WERI-Rb-1 (cell line): ENCODE results near the gene LITAF.

Source experiments
- DNase-seq: peaks from one replicate; pipeline ENCODE4 v3.0.0-alpha.2; 2020
- H3K27ac ChIP-seq: fragments of 250-450 bp; sonication (Bioruptor Pico); 2 replicates; pipeline ENCODE4 v1.5.1; 2020; ENCODE audit warnings: mild to moderate bottlenecking, moderate library complexity
- H3K27me3 ChIP-seq: fragments of 250-450 bp; sonication (Bioruptor Pico); 2 replicates; pipeline ENCODE4 v1.5.1; 2021; ENCODE audit warnings: mild to moderate bottlenecking, low read depth, moderate library complexity; ENCODE audit not compliant: insufficient read depth, severe bottlenecking
- H3K36me3 ChIP-seq: fragments of 250-450 bp; sonication (Bioruptor Pico); 2 replicates; pipeline ENCODE4 v1.5.1; 2020; ENCODE audit warnings: mild to moderate bottlenecking, moderate library complexity
- H3K4me3 ChIP-seq: 2 replicates; pipeline ENCODE4 v1.5.1; 2011; ENCODE audit warnings: low read depth, mild to moderate bottlenecking, control low read depth, low read length
- H3K9me3 ChIP-seq: fragments of 250-450 bp; sonication (Bioruptor Pico); 2 replicates; pipeline ENCODE4 v1.5.1; 2021; ENCODE audit warnings: mild to moderate bottlenecking, moderate library complexity; ENCODE audit not compliant: severe bottlenecking
- TF ChIP-seq, protein P1 (sequence below): IDR thresholded peaks from 2 replicates; pipeline ENCODE4 v1.5.1; 2011; ENCODE audit warnings: low read depth, mild to moderate bottlenecking, control low read depth, inconsistent platforms, low read length

Gene LITAF

DNA sequence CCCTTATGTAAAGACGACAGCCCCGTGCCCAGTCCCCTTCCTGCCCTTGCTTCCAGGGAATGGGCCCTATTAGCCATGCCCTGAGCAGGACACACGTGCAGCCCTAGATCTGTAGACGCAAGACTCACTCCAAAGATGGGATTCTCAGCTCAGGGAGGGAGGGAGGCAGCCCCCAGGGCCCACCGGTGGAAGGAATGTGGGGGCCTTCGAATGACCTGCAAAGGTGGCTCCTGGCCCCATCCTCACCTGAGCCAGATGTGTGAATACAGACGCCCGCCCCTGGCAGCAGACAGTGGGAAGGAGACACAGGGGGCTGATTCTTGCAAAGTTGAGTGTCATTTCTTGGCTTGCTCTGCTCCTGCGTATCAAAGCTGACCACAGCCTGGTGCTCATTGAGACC lies 47.8 kb downstream of the LITAF start:
- H3K27me3 ChIP-seq = no peaks in the 10 kb centered on the region
- no peaks in the 10 kb centered on the region for H3K9me3 ChIP-seq
- no peak overlapping the region for H3K27ac ChIP-seq
- no peak overlapping the region for H3K4me3 ChIP-seq
- H3K36me3 ChIP-seq = no peaks in the 10 kb centered on the region
- TF ChIP-seq, protein P1, sequence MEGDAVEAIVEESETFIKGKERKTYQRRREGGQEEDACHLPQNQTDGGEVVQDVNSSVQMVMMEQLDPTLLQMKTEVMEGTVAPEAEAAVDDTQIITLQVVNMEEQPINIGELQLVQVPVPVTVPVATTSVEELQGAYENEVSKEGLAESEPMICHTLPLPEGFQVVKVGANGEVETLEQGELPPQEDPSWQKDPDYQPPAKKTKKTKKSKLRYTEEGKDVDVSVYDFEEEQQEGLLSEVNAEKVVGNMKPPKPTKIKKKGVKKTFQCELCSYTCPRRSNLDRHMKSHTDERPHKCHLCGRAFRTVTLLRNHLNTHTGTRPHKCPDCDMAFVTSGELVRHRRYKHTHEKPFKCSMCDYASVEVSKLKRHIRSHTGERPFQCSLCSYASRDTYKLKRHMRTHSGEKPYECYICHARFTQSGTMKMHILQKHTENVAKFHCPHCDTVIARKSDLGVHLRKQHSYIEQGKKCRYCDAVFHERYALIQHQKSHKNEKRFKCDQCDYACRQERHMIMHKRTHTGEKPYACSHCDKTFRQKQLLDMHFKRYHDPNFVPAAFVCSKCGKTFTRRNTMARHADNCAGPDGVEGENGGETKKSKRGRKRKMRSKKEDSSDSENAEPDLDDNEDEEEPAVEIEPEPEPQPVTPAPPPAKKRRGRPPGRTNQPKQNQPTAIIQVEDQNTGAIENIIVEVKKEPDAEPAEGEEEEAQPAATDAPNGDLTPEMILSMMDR = no peak
- no peak for DNase-seq

DNA sequence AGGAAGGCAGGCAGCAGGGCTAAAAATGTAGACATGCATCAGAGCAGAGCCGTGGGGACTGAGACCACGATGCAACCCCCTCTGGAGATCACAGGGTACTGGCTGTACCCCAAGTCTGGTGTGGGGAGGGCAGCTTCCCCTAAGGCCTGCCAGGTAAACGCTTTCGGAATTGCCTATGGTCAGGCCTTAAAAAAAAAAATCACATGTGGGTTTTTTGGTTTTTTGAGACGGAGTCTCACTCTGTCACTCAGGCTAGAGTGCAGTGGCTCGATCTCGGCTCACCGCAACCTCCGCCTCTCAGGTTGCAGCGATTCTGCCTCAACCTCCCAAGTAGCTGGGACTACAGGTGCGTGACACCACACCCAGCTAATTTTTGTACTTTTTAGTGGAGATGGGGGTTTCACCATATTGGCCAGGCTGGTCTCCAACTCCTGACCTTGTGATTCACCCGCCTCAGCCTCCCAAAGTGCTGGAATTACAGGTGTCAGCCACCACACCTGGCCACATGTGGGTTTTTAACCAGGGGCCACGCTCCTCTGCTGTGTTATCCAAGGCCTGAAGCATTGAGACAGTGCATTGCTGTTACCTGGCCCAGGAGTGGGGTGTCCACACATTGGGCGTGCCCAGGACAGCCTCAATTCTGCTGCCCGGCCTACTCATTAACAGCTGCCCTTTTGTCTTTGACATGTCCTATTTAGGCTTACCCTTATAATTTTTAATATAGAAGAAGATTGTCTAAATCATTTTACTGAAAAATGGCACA lies 50.4 kb downstream of the LITAF start:
- no peak for DNase-seq
- H3K4me3 ChIP-seq = no peak overlapping the region
- H3K27me3 ChIP-seq = no peaks in the 10 kb centered on the region
- no peaks in the 10 kb centered on the region for H3K9me3 ChIP-seq
- TF ChIP-seq, protein P1 = no peak
- no peaks in the 10 kb centered on the region for H3K36me3 ChIP-seq
- no peak overlapping the region for H3K27ac ChIP-seq

DNA sequence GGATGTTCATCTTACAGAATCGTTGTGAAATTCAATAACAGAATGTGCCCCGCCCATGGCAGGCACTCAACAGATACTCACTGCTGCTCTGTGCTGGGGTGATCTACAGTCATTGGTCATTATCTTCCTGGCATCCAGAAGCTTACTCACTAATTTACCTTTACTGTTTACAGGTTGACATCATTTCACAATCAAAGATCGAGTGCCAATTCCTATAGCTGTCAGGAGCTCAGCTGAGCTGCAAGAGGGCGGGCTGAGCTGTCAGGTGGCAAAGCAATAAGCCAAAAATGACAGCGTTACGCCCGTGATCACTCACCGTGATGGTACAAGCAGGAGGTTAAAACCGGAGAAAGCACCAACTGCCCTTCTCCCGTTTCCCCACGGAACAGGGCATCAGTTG lies 51.2 kb downstream of the LITAF start:
- H3K27ac ChIP-seq = no peak overlapping the region
- TF ChIP-seq, protein P1 = no peak
- DNase-seq = no peak
- no peaks in the 10 kb centered on the region for H3K27me3 ChIP-seq
- no peaks in the 10 kb centered on the region for H3K9me3 ChIP-seq
- no peak overlapping the region for H3K4me3 ChIP-seq
- no peaks in the 10 kb centered on the region for H3K36me3 ChIP-seq

DNA sequence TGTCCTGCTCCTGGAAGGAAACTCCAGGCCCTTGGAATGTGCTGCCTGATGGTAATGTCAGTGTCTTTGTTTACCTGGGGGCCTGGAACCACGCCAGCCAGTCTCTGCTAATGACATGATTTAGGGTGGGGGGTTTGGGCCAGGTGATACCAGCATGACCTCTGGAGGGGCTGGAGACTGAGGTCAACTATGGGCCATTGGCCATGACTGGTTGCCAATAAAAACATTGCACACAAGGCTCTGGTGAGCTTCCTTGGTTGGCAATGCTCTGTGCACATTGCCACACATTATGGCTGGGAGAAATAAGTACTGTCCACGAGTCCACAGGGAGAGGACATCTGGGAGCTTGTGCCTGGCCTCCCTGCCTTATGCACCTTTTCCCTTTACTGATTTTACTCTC lies 52.5 kb downstream of the LITAF start:
- Histone ChIP-seq H3K9me3 (no peaks in the 10 kb centered on the region), H3K4me3 (no peak overlapping the region), H3K36me3 (no peaks in the 10 kb centered on the region), H3K27me3 (no peaks in the 10 kb centered on the region), H3K27ac (no peak overlapping the region)
- DNase-seq = no peak
- TF ChIP-seq, protein P1 = no peak

DNA sequence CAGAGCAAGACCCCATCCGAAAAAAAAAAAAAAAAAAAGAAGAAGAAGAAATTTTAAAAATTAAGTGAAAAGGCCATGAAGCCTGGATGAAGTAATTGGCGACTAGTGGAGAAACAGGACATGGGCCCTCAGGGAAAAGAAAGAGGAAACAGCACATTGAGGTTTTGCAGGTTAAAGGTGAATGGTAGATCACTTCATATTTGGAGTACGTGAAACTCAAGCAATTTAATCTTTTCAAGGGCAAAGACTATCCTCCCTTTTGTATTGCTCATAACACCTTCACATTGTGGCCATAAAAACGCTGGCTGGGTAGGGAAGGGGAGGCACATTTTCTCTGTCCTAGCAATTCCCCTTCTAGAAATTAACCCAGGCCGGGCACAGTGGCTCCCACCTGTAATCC lies 53.1 kb downstream of the LITAF start:
- no peaks in the 10 kb centered on the region for H3K9me3 ChIP-seq
- no peak overlapping the region for H3K4me3 ChIP-seq
- H3K27me3 ChIP-seq = no peaks in the 10 kb centered on the region
- TF ChIP-seq, protein P1 = no peak
- DNase-seq = no peak
- no peak overlapping the region for H3K27ac ChIP-seq
- no peaks in the 10 kb centered on the region for H3K36me3 ChIP-seq
